HUDEP-2 (cell line): Measurements from ENCODE around the gene ICAM1.
A peak's percentile ranks its signal among the peaks of the same experiment; 100 is the strongest.

Experiments used
- DNase-seq, 76 experiments: peaks; one replicate each; lab custom pipeline; 2025; ENCODE audit not compliant: unreplicated experiment in 76 of 76; lab: John Stamatoyannopoulos, UW

ICAM1 gene

GRCh38 chr19:10291554-10292205 lies 20.8 kb downstream of the ICAM1 start:
- DNase-seq = peak in 16 of 76 experiments; percentile 8 to 95 (median 56)

GRCh38 chr19:10292206-10292788 lies 21.4 kb downstream of the ICAM1 start:
- DNase-seq = peak in 75 of 76 experiments; percentile 39 to 99 (median 87)

GRCh38 chr19:10292789-10293636 lies 22.1 kb downstream of the ICAM1 start:
- DNase-seq = peak in 9 of 76 experiments; percentile 12 to 27 (median 23)

GRCh38 chr19:10293637-10294367 lies 22.9 kb downstream of the ICAM1 start:
- DNase-seq = no peak

- no peak for DNase-seq
Observed at GRCh38 chr19:10294368-10294697, 23.4 kb downstream of the ICAM1 start.

GRCh38 chr19:10295305-10295846 lies 24.5 kb downstream of the ICAM1 start:
- peak in 31 of 76 experiments; percentile 11 to 74 (median 46) for DNase-seq

- DNase-seq = peak in 41 of 76 experiments; percentile 13 to 67 (median 47)
Observed at GRCh38 chr19:10295847-10296591, 25.1 kb downstream of the ICAM1 start.

GRCh38 chr19:10299545-10300458 lies 28.9 kb downstream of the ICAM1 start:
- peak in 74 of 76 experiments; percentile 60 to 96 (median 87) for DNase-seq

GRCh38 chr19:10305139-10305806 lies 34.4 kb downstream of the ICAM1 start:
- no peak for DNase-seq

GRCh38 chr19:10306327-10306726 lies 35.4 kb downstream of the ICAM1 start:
- DNase-seq = no peak

- no peak for DNase-seq
Observed at GRCh38 chr19:10309423-10309822, 38.5 kb downstream of the ICAM1 start, which contains the start of gene ZGLP1. TSS of gene ZGLP1 (minus strand) at chr19:10309815.

- peak in 75 of 76 experiments; percentile 21 to 93 (median 84) for DNase-seq
Observed at GRCh38 chr19:10315335-10316214, 44.7 kb downstream of the ICAM1 start, which contains the start of gene FDX2. TSS of gene FDX2 (minus strand) at chr19:10316015. CDS start at chr19:10315996, 19 bp downstream.

- DNase-seq = peak in 67 of 76 experiments; percentile 16 to 88 (median 69)
Observed at GRCh38 chr19:10316229-10317044, 45.5 kb downstream of the ICAM1 start.

GRCh38 chr19:10317045-10317856 lies 46.3 kb downstream of the ICAM1 start:
- no peak for DNase-seq

GRCh38 chr19:10317857-10318462 lies 47.0 kb downstream of the ICAM1 start:
- no peak for DNase-seq
